GM19452 (cell line): ENCODE measurements around the gene DLGAP1.

Source experiments
- ATAC-seq: cut with Tn5 transposase; IDR thresholded peaks from one replicate; pipeline ENCODE4 v1.9.1; 2021; ENCODE audit not compliant: unreplicated experiment

DLGAP1 gene

GRCh38 chr18:3832025-3832638 lies 623.0 kb downstream of the DLGAP1 start:
- no peak for ATAC-seq

- no peak for ATAC-seq
These were observed 624.5 kb downstream of the DLGAP1 start for GRCh38 chr18:3830604-3831003.

- no peak for ATAC-seq
These were observed 627.8 kb downstream of the DLGAP1 start for GRCh38 chr18:3827236-3827845.

- no peak for ATAC-seq
These were observed 629.1 kb downstream of the DLGAP1 start for GRCh38 chr18:3826021-3826420.

- no peak for ATAC-seq
These were observed 631.0 kb downstream of the DLGAP1 start for GRCh38 chr18:3824101-3824500.

GRCh38 chr18:3823073-3823472 lies 632.0 kb downstream of the DLGAP1 start:
- no peak for ATAC-seq

- ATAC-seq, result no peak
These were observed 633.6 kb downstream of the DLGAP1 start for GRCh38 chr18:3821524-3821923.

GRCh38 chr18:3819961-3820360 lies 635.1 kb downstream of the DLGAP1 start:
- no peak for ATAC-seq

- no peak for ATAC-seq
These were observed 638.3 kb downstream of the DLGAP1 start for GRCh38 chr18:3816610-3817363.

GRCh38 chr18:3815991-3816390 lies 639.1 kb downstream of the DLGAP1 start:
- ATAC-seq, result no peak

- ATAC-seq, result no peak
These were observed 640.3 kb downstream of the DLGAP1 start for GRCh38 chr18:3814816-3815215.

GRCh38 chr18:3810296-3810695 lies 644.8 kb downstream of the DLGAP1 start:
- no peak for ATAC-seq

- ATAC-seq, result no peak
These were observed 645.9 kb downstream of the DLGAP1 start for GRCh38 chr18:3808985-3809780.

GRCh38 chr18:3806656-3807055 lies 648.5 kb downstream of the DLGAP1 start:
- no peak for ATAC-seq

GRCh38 chr18:3804336-3804735 lies 650.8 kb downstream of the DLGAP1 start:
- ATAC-seq, result no peak

- ATAC-seq, result no peak
These were observed 651.8 kb downstream of the DLGAP1 start for GRCh38 chr18:3803350-3803749.

- ATAC-seq, result no peak
These were observed 655.6 kb downstream of the DLGAP1 start for GRCh38 chr18:3799515-3799914.

GRCh38 chr18:3798032-3798431 lies 657.1 kb downstream of the DLGAP1 start:
- ATAC-seq, result no peak

GRCh38 chr18:3796434-3796833 lies 658.7 kb downstream of the DLGAP1 start:
- ATAC-seq, result no peak

- ATAC-seq, result no peak
These were observed 660.4 kb downstream of the DLGAP1 start for GRCh38 chr18:3794537-3795348.

GRCh38 chr18:3793545-3793944 lies 661.6 kb downstream of the DLGAP1 start:
- no peak for ATAC-seq
